HG03521 (cell line): ENCODE results near the gene RNF144A.
"Not testable (repeated sequence)": the region's sequence is repeated elsewhere in the genome, so short reads cannot be mapped to it uniquely, and the experiment has no call there.

Experiments
- ATAC-seq: cut with Tn5 transposase; IDR thresholded peaks from one replicate; pipeline ENCODE4 v1.9.1; 2021; ENCODE audit warnings: mild to moderate bottlenecking, moderate library complexity; ENCODE audit not compliant: unreplicated experiment

RNF144A gene

DNA sequence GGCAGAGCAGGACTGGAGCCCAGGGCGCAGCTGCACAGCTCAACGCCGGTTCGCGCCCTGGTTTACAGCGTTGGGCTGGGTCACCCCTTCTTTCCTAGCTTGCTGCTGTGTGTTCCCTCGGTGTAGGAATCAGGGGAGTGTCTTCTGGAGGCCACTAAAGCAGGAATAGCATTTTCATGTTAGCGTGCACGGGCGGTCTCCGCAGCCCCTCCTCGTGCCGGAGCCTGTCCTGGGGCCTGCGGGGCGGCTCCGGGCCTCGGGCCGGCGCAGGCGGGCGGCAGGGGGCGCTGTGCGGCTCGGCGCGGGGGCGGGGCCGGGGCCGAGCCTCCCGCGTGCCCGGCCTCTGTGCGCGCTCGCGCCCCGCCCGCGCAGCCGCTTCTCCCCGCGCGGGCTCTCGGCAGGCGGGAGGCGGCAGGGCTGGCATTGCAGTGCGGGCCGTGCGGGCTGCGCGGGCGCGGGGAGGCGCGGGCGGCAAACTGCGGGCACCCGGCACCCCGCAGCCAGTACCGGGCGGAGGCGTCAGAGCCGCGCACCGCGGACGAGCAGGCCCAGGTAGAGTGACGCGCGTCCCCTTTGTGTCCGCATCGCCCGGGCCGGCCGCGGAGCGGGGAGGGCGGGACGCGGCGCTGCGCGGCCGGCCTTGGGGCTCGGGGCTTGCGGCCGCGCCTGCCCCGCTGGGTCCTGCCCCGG, at the start of gene RNF144A:
TSS of gene RNF144A (plus strand) at position 342 of the 690 bp plus-strand sequence. CDS start 79,515 bp downstream, outside the sequence.
- peak; percentile 79 for ATAC-seq

DNA sequence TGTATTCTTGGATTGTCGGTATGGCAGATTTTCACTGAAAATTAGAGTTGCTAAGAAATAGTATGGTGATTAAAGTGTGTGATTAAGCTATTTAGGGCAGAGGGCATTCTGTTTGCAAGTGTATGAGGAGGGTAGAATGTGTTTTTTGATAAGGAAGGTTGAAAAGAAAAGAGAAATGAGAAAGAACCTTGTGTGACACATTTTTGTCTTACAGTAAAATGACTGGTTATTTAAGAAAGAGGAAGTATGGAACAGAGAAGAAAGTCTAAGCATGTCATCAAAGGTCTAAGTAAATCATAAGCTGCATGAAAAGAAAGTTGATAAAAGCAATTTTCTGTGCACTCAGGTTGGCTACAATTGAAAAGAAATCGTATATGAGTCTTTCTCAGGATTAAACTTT, 44.8 kb upstream of the RNF144A start:
- peak; percentile 52 for ATAC-seq

DNA sequence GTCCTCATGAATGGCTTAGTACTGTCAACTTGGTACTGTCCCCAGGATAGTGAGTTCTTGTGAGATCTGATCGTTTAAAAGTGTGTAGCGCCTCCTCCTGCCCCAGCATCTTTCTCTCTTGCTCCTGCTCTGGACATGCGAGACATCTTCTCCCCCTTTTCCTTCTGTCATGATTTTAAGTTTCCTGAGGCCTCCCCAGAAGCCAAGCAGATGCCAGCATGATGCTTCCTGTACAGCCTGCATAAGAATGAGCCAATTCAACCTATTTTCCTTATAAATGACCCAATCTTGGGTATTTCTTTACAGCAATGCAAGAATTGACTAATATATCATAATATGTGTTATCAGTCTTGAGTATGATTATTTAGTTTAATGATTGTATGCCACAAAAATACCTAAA, 43.2 kb upstream of the RNF144A start:
- ATAC-seq, result no peak

DNA sequence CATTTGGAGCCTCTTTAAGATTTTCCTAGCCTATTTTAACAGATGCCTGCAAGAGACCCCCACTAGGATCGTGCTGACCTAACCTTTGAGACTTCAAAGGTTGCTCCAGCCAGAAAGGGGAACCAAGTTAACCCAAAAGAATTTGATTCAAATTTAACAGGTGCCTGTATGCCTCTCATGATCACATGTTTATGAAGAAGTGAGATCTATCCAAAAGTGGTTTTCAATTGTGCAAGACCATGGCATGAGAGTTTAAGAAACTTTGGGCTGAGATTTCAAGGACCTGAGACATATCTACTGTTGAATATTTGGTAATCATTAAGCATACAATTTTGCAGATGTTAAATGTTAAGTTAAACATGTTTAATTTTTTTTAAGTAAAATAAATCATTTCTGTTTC, 40.9 kb upstream of the RNF144A start:
- no peak for ATAC-seq

DNA sequence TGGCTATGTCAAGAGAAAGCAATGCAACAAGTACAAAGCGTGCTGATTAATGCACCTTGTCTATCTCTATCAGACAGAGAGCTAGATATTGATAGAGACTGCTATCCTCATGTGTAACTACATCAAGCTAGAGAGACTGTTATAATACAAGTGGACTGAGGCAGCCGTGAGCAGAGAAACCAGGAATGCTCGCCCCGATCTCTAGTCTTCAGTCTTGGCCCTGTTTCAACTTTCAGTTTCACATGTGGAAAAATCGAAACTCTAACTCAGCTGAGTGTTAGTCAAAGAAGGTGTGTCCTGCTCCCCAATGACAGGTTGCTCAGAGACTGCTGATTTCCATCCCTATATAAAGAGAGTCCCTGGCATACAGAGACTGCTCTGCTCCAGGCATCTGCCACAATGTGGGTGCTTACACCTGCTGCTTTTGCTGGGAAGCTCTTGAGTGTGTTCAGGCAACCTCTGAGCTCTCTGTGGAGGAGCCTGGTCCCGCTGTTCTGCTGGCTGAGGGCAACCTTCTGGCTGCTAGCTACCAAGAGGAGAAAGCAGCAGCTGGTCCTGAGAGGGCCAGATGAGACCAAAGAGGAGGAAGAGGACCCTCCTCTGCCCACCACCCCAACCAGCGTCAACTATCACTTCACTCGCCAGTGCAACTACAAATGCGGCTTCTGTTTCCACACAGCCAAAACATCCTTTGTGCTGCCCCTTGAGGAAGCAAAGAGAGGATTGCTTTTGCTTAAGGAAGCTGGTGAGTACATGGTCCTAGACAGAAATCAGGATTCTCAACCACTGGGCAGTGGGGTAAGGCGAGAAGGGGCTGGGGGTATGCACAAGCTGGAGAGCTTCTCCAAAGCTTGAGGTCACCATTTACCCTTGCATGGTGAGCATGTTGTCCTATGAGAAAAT, 39.6 kb upstream of the RNF144A start, which contains the start of gene RSAD2:
TSS of gene RSAD2 (plus strand) at position 376 of the 903 bp plus-strand sequence. CDS start at position 400, 24 bp downstream.
- no peak for ATAC-seq

DNA sequence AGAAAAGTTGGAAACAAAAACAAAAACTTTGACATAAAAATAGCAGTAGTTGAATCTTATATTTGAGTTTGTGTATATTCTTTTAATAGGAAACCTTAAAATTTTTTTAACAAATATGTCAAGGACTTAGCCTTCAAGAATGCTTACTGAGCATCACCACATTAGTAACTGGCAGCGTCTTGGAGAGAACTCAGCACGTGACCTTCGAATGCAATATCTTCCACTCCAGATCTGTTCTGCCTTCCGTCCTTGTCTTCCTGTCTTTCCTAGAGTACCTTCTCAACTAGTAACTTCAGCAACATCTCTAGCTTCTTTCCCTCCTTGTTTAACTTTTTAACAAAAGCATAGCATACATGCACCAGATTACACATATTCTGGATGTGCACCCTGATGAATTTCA, 38.7 kb upstream of the RNF144A start:
- ATAC-seq, result no peak

DNA sequence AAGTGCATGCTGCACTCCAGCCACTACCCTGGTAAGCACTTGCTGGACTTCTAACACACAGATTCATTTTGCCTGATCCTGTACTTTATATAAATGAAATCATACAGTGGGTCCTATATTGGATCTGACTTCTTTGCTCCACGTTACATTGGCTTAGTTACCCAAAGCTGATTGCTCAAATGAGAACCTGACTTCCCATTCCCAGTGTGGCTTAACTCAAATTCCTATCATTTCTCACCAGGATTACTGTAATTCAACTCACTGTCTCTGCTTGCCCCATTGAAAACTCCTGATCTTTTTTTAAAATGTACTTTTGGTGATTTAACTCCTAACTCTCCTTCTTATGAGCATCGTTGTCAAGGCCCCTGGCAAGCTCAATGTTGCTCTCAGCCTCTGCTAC, 38.2 kb upstream of the RNF144A start:
- no peak for ATAC-seq

DNA sequence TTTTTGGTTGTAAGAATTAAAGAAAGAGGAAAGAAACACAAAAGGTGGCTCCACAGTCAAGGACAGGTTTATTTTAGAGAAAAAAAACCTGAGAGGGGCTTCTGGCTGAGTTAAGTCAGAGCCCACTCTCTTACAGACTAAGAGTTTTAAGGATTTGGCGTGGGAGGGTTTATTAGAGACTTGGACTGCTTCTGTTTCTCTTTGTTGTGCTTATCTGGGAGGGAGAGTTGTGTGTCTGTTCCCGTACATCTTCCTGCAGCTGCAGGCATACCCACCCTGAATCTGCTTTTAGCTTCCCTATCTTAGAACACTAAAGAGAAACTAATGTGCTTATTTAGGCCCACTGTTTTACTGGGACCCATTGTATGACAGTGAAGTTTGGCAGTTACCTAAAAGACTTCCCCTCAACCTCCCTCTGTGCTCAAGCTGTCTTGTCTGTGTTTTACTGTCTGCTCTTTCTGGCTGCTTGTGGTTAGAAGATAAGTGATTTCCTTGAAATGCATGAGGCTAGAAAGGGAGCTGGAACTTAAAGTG, 36.9 kb upstream of the RNF144A start:
- ATAC-seq, result no peak

DNA sequence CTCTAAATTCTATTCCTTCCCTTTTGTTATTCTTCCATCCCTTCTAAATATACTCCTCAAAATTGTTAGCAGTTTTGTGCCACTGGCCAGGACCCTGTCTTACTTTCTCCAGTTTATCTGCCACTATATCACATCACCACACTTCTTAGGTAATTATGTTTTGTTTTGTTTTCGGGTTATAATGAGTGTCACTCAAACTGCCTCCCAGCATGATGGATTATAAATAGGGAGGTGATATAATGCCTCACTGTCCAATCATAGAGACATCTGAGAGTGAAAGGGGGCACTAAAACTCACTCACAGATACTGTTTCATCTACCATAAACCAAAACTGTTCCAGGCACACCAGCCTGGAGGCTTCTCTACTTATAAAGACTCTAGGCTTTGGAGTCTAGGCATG, 36.2 kb upstream of the RNF144A start:
- no peak for ATAC-seq

- ATAC-seq, result no peak
These were observed 35.7 kb upstream of the RNF144A start for GRCh38 chr2:6881516-6881915.

DNA sequence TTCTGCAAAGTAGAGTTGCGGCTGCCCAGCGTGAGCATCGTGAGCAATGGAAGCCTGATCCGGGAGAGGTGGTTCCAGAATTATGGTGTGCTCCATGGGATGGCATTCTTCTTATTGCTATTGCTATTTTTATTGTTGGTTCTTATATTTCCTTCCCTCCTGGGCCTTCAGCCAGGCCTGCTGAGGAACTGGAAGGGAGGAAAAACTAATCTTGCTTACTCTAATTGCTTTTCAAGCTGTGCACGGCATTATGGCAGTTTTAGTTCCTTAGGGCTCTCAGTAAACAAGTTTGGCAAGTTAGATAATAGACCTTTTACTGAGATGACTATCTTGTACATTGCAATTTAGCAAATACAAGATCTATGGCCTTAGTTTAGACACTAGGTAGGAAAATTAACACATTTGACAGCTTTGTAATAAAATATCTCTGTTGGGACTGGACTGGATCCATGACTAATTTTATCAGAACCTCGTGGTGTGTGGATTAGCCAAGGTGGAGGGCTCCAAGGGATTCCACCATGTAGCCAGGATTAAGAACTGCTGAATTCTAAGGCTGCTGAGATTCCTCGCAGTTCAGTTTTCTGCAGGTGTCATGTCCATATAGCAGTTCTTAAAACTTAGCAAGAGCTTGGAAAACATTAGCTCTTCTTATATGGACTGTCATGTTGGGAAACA, 33.6 kb upstream of the RNF144A start:
- ATAC-seq, result no peak

GRCh38 chr2:6885551-6885950, 31.7 kb upstream of the RNF144A start:
- ATAC-seq, result no peak

DNA sequence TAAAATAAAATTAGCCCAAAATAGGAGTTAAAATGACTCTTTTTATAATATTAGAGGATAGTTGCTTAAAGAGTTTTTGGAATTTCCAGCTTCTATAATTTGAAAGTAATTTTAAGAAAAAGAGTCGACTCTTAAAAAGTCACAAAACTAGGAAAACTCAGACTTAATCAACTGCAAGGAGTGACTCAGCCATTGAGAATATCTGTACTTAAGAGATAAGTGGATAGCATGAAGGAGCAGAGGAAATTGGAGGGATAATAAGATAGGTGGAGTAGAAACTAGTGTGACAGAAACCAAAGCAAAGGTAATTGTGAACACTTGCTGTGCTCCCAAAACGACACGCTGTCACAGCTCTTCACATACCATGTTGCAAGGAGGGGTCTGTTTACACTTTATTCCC, 31.2 kb upstream of the RNF144A start:
- ATAC-seq, result no peak

- ATAC-seq, result no peak
These were observed 29.4 kb upstream of the RNF144A start for GRCh38 chr2:6887751-6888192.

- no peak for ATAC-seq
These were observed 28.5 kb upstream of the RNF144A start for GRCh38 chr2:6888724-6889123.

GRCh38 chr2:6893876-6894482, 23.2 kb upstream of the RNF144A start:
- ATAC-seq, result no peak

- no peak for ATAC-seq
These were observed 20.1 kb upstream of the RNF144A start for GRCh38 chr2:6896930-6897759.

- not testable (repeated sequence) for ATAC-seq
These were observed 14.6 kb upstream of the RNF144A start for GRCh38 chr2:6902581-6902980.

DNA sequence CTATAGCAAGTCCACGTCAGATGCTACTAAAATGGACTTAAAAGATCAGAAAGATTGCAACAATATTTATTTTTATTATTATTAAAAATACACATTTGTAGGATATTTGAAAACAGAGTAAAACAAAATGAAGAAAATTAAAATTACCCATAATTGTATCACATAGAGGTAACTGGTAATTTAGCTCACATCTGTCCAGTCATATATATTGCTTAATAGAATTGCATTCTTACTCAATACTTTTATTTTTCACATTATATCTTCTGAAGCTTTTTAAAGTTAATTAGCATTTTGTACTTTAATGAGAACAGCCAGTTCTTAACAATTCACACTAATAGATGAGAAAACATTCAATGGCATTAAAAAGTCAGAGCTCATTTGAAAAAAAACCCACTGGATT, 11.5 kb upstream of the RNF144A start:
- no peak for ATAC-seq
